GM18909 (cell line): ENCODE results near the gene GBP2.
"Not testable (repeated sequence)": the region's sequence is repeated elsewhere in the genome, so short reads cannot be mapped to it uniquely, and the experiment has no call there.

ENCODE experiments used
- ATAC-seq: cut with Tn5 transposase; IDR thresholded peaks from one replicate; pipeline ENCODE4 v1.9.1; 2021; ENCODE audit warnings: mild to moderate bottlenecking; ENCODE audit not compliant: unreplicated experiment, poor library complexity

GBP2 gene

DNA sequence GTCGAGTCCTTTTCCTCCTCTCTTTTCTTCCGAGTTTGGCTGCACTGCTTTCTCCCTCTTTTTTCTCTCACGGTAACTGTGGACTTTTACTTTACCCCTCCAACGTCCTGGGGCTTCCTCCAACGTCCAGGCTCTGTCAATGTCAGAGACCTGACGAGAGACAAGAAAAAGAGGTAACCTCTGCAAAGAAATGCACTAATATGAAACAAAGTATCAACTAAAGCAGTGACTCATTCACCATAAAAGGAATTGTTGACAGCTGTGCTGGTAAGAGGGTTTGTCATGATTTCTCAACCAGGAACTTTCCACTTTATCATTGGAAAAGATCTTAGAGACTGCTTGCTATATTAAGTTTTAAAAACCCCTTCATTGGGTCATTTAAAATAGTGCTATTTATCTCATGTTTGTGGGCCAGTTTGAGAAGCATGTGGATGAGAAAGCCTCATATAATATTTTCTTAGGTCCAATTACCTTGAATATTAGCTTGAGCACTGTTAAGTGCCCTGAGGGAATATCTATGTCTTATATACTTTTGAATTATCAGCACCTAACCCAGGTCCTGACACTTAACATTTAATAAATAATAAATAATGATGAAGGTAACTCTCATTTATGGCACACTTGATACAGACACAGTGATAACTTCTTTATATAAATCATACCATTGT, at the start of gene GBP2:
Gene GBP2 (minus strand): TSS at position 202 of the 668 bp plus-strand sequence. CDS start 4,148 bp downstream, outside the sequence.
- ATAC-seq = peak; percentile 75

DNA sequence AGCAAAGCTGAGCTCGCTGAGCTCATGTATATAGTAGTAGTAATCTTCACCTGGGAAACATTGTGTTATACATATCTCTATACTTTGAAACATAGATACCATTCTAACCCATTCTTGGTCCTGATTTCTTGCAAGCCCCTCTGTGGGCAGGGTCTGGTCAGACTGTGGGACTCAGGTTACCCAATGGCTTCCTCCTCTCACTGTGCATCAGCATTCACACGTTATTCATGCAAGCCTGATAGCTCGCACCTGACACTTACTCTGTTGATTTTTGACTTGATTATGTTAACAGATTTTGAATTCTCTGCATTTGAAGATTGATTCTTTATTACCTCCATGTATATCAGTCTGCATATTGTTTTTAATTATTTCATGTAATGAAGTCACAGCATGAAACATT, 48.6 kb upstream of the GBP2 start:
- no peak for ATAC-seq

DNA sequence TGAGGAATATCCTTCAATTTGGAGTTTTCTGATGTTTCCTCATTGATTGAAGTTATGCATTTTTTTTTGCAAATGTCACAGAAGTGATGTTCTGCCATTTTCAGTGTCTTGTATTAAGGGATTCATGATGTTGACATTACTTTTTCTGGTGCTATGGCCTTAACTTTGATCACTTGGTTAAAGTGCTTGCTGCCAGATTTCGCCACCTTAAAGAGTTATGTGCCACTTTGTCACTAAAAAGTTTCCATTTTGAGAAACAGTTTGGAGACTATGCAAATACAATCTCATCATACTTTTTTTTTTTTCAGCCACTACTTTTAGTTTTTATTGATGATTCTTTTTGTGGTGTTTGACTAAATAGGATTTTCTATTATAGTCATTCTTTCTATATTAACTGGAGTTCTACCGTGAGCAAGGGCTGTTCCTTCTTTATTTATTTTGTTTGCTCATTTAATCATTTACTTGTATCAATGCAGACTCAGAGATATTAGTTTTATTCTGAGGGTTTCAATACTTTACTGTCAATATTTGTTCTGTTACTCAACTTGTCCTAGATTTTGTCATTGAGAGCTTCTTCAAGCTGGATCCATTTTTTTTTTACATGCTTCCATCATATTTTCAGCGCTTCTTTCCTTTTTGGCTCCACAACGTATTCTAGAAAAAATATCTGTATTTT, 46.7 kb upstream of the GBP2 start:
- ATAC-seq = no peak

GRCh38 chr1:89171067-89171438, 45.1 kb upstream of the GBP2 start:
- no peak for ATAC-seq

DNA sequence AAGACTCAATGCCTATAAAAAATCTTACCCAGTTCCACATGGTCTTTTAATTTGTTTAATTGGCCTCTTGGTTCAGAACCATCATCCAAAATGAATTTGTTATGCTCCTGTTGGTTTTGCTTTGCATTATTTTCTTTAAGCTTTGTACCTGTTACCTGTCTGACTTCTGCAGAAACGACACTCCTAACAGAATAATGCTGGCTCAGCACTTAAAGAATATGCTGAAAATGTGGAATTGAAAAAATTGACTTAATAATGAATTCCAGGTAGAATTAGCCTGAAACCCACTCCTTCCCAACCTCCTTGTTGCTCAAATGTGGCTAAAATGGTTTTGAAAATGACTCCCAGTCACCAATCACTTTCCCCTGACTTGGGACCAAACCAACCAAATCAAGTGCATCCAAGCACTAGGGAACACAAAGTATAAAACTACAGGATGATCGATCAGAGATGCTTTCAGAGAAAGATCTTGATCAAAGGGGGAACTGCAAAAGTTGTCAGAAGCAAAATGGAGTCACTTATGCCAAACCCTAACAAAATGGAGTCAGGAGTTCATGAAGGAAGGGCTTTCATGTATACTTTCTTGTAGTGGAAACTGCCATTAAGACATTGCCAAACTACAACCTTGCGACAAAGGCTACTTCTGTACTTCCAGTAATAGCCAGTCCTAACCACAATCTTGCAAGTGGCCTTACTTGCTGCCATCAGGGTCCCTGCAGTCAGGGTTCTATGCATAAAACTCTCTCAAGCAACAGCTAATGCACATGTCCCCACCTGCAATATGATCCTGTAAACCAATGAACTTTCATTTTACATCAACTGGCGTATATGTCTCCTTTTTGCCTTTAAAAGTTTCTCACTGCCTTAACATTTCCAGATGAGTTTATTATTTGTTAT, 44.5 kb upstream of the GBP2 start:
- no peak for ATAC-seq

DNA sequence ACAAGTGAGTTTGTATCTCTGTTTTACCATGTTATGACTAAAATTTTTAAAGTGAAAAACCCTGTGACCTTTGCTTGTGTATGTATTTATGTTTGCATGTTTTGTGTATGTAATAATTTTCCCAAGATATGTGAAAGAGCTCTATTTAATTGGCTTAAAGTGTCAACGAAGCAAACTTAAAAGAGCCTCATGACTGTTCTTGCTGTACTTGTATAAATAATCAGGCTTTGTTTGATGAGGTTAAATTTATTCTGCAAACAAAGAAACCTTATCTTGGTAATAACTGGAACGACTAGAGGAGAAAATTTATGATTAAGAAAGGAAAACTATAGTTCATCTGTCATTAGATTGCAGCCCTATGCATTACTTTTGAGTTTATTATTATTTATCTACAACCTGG, 43.3 kb upstream of the GBP2 start:
- ATAC-seq = no peak

GRCh38 chr1:89167590-89168230, 41.8 kb upstream of the GBP2 start:
- ATAC-seq = no peak

- no peak for ATAC-seq
Measured at GRCh38 chr1:89166705-89167104, 40.8 kb upstream of the GBP2 start.

DNA sequence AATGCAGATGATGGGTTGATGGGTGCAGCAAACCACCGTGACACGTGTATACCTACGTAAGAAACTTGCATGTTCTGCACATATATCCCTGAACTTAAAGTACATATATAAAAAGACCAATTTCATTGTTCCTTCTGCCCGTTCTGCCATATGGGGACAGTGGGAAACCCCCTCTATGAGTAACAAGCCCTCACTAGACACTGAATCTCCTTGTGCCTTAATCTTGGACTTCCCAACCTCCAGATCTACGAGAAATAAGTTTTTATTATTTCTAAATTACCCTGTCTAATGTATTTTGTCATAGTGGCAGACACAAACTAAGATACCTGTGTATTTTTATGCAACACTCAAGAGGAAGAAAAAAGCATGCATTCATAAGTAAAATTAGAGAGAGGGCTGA, 39.9 kb upstream of the GBP2 start:
- no peak for ATAC-seq

GRCh38 chr1:89151047-89151446, 25.1 kb upstream of the GBP2 start:
- no peak for ATAC-seq

- ATAC-seq = no peak
Measured at GRCh38 chr1:89149976-89150375, 24.1 kb upstream of the GBP2 start.

- ATAC-seq = no peak
Measured at GRCh38 chr1:89149229-89149628, 23.3 kb upstream of the GBP2 start.

- no peak for ATAC-seq
Measured at GRCh38 chr1:89147678-89148658, 22.1 kb upstream of the GBP2 start.

DNA sequence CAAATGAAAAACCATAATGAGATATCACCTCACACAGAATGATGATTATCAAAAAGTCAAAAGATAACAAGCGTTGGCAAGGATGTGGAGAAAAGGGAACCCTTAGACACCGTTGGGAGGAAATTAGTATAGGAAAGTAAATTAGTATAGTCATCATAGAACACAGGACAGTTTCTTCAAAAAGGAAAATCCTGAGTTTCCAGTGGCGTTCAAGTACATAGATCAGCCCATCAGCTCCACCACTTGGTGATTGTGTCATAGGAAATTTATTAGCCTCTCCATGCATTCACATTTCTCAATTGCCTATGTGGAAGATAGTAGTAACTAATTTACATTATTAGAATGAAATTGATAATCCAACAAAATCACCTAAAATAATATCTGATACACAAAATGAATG, 20.8 kb upstream of the GBP2 start:
- no peak for ATAC-seq

DNA sequence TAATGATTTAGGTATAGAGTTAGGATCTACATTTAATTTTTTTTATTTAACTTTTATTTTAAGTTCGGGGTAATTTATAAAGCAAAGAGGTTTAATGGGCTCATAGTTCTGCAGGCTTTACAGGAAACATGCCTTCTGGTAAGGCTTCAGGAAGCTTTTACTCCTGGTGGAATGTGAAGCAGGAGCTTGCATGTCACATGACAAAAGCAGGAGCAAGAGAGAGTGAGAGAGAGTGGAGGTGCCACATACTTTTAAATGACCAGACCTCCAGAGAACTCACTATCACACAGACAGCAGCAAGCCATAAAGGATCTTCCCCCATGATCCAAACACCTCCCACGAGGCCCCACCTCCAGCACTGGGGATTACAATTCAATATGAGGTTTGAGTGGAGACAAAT, 17.6 kb upstream of the GBP2 start:
- ATAC-seq = no peak

DNA sequence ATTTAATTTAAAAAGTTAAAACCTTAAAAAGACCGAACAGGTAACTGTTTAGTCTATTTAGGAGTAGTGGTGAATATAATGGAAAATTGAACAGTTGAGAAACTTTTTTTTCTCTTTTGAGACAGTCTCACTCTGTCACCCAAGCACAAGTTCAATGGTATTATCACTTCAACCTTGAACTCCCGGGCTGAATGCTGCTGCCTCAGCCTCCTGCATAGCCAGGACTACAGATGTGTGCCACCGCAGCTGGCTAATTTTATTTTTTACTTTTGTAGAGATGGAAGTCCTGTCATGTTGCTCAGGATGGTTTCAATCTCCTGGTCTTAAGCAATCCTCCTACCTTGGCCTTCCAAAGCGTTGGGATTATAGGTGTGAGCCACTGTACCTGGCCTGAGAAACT, 16.2 kb upstream of the GBP2 start:
- no peak for ATAC-seq

DNA sequence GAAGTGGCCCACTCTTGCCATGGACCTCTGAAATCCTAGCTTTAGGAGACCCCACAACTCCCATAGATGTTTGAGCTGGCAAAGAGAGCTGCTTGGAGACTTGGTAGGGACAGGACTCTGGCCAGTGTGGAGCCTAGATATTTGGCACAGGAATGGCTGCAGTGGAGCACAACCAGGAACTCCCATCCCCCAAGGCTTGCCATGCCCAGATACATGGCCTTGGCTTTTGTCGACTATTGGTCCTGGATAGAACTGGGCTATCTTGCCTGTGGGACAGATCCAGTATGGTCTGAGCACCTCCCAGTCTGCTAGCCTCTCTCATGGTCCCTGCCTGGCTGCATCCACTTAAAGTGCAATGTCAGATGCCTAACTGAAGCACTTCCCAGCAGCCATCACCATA, 7.8 kb upstream of the GBP2 start:
- no peak for ATAC-seq

DNA sequence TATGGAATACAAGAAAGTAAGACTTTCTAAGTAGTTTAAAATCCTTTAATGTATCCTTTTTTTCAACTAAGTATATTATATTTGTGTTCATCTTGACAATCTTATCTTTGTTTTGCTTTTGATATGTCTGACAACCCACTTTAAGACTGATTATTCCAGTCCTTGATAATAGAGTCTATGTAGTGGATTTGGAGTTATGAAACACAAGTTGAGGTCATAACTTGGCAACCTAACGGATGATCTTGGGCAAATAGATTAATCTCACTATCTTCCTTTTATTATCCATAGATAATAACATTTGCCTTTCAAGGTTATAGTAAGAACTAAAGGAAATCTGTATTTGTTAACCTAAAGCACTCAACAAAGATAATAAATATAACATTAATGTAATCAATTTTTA, 4.8 kb upstream of the GBP2 start:
- ATAC-seq = no peak

DNA sequence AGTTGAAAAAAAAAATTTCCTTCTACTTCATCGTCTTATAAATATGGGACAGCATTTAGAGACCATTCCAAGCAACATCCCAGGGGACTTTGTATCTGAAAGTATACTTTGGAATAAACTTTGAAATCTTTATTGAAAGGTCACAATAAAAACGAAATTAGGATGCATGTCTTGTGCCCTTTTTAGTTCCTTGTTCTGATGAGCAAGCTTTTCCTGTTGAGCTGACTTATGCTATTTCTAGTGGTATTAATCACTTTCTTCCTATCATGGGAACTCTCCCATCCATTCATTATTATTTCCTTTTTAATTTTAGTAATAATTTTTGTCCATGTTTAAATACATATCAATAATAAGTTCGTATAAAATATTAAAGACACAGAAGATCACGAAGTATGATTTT, 4.0 kb upstream of the GBP2 start:
- ATAC-seq = no peak

GRCh38 chr1:89128003-89128458, 2.1 kb upstream of the GBP2 start:
- ATAC-seq = not testable (repeated sequence)
